Loucy (cell line): ENCODE measurements around the gene PTPRN2.

Experiments
- EZH2phosphoT487 ChIP-seq: fragments of 200-600 bp; IDR thresholded peaks from 2 replicates; pipeline ENCODE4 v1.6.1; 2018; ENCODE audit warnings: antibody characterized with exemption, mild to moderate bottlenecking, moderate library complexity, borderline replicate concordance
- TF ChIP-seq, protein P1 (sequence below): fragments of 200-600 bp; sonication (generic); conservative IDR thresholded peaks from 2 replicates; pipeline ENCODE4 v1.5.1; 2014; ENCODE audit warnings: mild to moderate bottlenecking, antibody characterized with exemption, low read length

DNA sequence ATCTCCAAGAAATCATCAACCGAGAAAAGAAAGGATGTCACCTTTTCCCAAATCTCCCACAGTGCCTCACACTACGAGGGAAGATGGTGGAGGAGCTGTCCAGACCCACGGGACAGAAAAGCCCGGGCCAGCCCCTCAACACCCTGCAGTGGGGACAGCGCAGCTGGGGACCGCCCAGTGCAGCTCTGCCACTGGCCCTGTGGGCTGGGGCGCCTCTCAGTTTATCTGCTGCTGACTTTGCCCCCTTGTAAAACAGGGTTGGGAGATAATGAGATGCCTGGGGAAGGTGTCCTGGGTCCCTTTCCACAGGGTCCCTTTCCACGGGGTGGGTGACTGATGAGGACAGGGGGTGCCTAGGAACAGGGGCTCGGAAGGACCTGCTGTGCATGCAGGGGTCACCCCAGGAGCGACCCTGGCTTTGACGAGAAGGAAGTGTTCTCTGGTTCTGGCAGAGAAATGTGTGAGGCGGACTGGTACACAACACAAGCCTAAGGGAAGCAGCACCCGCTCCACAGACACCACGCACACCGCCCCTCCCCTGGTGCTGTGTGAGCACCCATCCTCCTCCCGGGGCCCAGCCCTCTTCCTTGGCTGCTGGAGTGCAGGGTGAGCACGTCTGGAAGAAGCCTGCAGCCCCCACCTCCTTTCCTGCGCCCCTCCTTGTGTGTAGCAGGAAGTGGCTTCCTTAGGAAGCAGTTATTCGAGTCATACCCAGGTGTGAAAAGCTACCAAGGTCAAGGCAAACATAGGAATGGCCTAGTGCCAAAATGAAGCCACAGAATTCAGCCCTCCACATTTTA lies 911.0 kb downstream of the PTPRN2 start:
- TF ChIP-seq, protein P1, sequence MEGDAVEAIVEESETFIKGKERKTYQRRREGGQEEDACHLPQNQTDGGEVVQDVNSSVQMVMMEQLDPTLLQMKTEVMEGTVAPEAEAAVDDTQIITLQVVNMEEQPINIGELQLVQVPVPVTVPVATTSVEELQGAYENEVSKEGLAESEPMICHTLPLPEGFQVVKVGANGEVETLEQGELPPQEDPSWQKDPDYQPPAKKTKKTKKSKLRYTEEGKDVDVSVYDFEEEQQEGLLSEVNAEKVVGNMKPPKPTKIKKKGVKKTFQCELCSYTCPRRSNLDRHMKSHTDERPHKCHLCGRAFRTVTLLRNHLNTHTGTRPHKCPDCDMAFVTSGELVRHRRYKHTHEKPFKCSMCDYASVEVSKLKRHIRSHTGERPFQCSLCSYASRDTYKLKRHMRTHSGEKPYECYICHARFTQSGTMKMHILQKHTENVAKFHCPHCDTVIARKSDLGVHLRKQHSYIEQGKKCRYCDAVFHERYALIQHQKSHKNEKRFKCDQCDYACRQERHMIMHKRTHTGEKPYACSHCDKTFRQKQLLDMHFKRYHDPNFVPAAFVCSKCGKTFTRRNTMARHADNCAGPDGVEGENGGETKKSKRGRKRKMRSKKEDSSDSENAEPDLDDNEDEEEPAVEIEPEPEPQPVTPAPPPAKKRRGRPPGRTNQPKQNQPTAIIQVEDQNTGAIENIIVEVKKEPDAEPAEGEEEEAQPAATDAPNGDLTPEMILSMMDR: no peak
- TF ChIP-seq EZH2phosphoT487: no peak
